HepG2 (cell line): Measurements from ENCODE around the gene NOTUM. TPM values are rescaled to one million over a fixed set of nuclear protein-coding genes. Genes with fewer than 3 reads are reported as not detected.
A peak's percentile ranks its signal among the peaks of the same experiment; 100 is the strongest.

Experiments
- BRCA1 ChIP-seq: sonication (generic); formaldehyde crosslinking; IDR thresholded peaks from 2 replicates; pipeline ENCODE4 v1.4.0; 2020; ENCODE audit warnings: missing genetic modification reagents
- CHCHD3 ChIP-seq: sonication (generic); formaldehyde crosslinking; IDR thresholded peaks from 2 replicates; pipeline ENCODE4 v1.8.0; 2022; ENCODE audit warnings: mild to moderate bottlenecking, missing genetic modification reagents, moderate library complexity
- FOSL1 ChIP-seq: sonication (generic); formaldehyde crosslinking; IDR thresholded peaks from 2 replicates; pipeline ENCODE4 v1.9.0; 2021; ENCODE audit warnings: missing genetic modification reagents, borderline replicate concordance
- FOSL2 ChIP-seq: sonication (generic); formaldehyde crosslinking; IDR thresholded peaks from 2 replicates; pipeline ENCODE4 v1.4.0; 2020; ENCODE audit warnings: missing genetic modification reagents
- GABPB1 ChIP-seq: IDR thresholded peaks from 2 replicates; pipeline ENCODE4 v1.6.1; 2016; ENCODE audit warnings: mild to moderate bottlenecking, missing genetic modification reagents, moderate library complexity, missing compliant biosample characterization
- HDAC6 ChIP-seq: fragments of 200-600 bp; sonication (generic); IDR thresholded peaks from 2 replicates; pipeline ENCODE4 v1.7.0; 2017; ENCODE audit warnings: mild to moderate bottlenecking, antibody characterized with exemption, low read length, low read depth
- KDM6A ChIP-seq: IDR thresholded peaks from 2 replicates; pipeline ENCODE4 v1.6.1; 2016; ENCODE audit warnings: low read depth
- PBX3 ChIP-seq: sonication (generic); formaldehyde crosslinking; IDR thresholded peaks from 2 replicates; pipeline ENCODE4 v1.8.1; 2023; ENCODE audit warnings: missing genetic modification reagents, inconsistent platforms, borderline replicate concordance
- POLR2AphosphoS2 ChIP-seq: IDR thresholded peaks from 2 replicates; pipeline ENCODE4 v1.6.1; 2011; ENCODE audit warnings: low read depth, low read length, improper control_type of control experiment
- RARA ChIP-seq: IDR thresholded peaks from 2 replicates; pipeline ENCODE4 v1.6.1; 2016; ENCODE audit warnings: missing genetic modification reagents, missing compliant biosample characterization
- SCMH1 ChIP-seq: sonication (generic); formaldehyde crosslinking; IDR thresholded peaks from 2 replicates; pipeline ENCODE4 v1.9.0; 2021; ENCODE audit warnings: missing genetic modification reagents, mild to moderate bottlenecking, borderline replicate concordance
- SOX6 ChIP-seq, 2 experiments: fragments of 450-650 bp in 1 of 2; sonication (generic) in 1 of 2; formaldehyde crosslinking in 1 of 2; IDR thresholded peaks; 2 replicates each; pipeline versions ENCODE4 v1.4.0 to v1.6.1; 2017 to 2020; ENCODE audit warnings: antibody characterized with exemption in 1 of 2, mild to moderate bottlenecking in 1 of 2, missing genetic modification reagents in 1 of 2
- TFAP4 ChIP-seq: sonication (generic); IDR thresholded peaks from 2 replicates; pipeline ENCODE4 v1.6.1; 2016; ENCODE audit warnings: low read depth, borderline replicate concordance
- TFDP1 ChIP-seq: IDR thresholded peaks from 2 replicates; pipeline ENCODE4 v1.6.1; 2016; ENCODE audit warnings: missing compliant biosample characterization, missing genetic modification reagents, borderline replicate concordance
- ZBTB39 ChIP-seq: sonication (generic); formaldehyde crosslinking; IDR thresholded peaks from 2 replicates; pipeline ENCODE4 v1.5.0; 2020; ENCODE audit warnings: missing genetic modification reagents
- ZMAT5 ChIP-seq: sonication (generic); formaldehyde crosslinking; IDR thresholded peaks from 2 replicates; pipeline ENCODE4 v1.5.0; 2020; ENCODE audit warnings: mild to moderate bottlenecking, low read depth, missing genetic modification reagents, borderline replicate concordance
- ZNF639 ChIP-seq: conservative IDR thresholded peaks from 2 replicates; pipeline ENCODE4 v1.6.1; 2018; ENCODE audit warnings: missing genetic modification reagents
- ZNF766 ChIP-seq: sonication (generic); formaldehyde crosslinking; IDR thresholded peaks from 2 replicates; pipeline ENCODE4 v1.5.0; 2020; ENCODE audit warnings: missing genetic modification reagents, borderline replicate concordance
- ZSCAN5A ChIP-seq: sonication (generic); formaldehyde crosslinking; IDR thresholded peaks from 2 replicates; pipeline ENCODE4 v1.8.0; 2022; ENCODE audit warnings: mild to moderate bottlenecking, missing genetic modification reagents, borderline replicate concordance
- polyA plus RNA-seq, 8 experiments: library from polyadenylated mRNA; depleted of rRNA in 3 of 8; stranded (reverse) in 7 of 8; unstranded in 1 of 8; fragments of >200 nt; fragmentation: Illumina TruSeq in 4 of 8; extraction: Trizol in 4 of 8; gene quantifications; 2 replicates each; pipeline versions ENCODE4 v1.2.1 to v1.2.3, GENCODE V29; 2011 to 2016; ENCODE audit warnings: low read depth in 4 of 8, missing spikeins in 1 of 8, mixed read lengths in 1 of 8; ENCODE audit not compliant: insufficient read depth in 1 of 8
- total RNA-seq, 5 experiments: library from RNA; depleted of rRNA; stranded (reverse); fragments of >200 nt; fragmentation: Illumina TruSeq; extraction: Trizol; gene quantifications; 2 replicates each; pipeline ENCODE4 v1.2.3, GENCODE V29; 2016; ENCODE audit warnings: low read depth in 1 of 5

The NOTUM gene
- total and polyA plus RNA-seq, 2 of the 13 experiments (the other 11 are each of a cell fraction or from before 2014, with no cell fraction given) = 150 to 160 TPM

- peak; percentile 24; the same call in 1 of the 2 replicates for TF ChIP-seq TFAP4
- TF ChIP-seq RARA (CRISPR knock-in tag) = no peak
- TF ChIP-seq POLR2AphosphoS2 = no peak
- TF ChIP-seq SCMH1 (CRISPR knock-in tag) = no peak
- no peak for TF ChIP-seq ZBTB39 (CRISPR knock-in tag)
- 0 out of 2 replicates have a peak, but pooled peaks have one; percentile 74 for TF ChIP-seq ZSCAN5A (CRISPR knock-in tag)
- TF ChIP-seq SOX6 (IDR thresholded peaks at IDR 0.05) = no peak
- TF ChIP-seq SOX6 (CRISPR knock-in tag; IDR thresholded peaks at IDR 0.05) = peak; percentile 63
- TF ChIP-seq GABPB1 = peak; percentile 91
- peak; percentile 99 for TF ChIP-seq ZNF639 (CRISPR knock-in tag)
- TF ChIP-seq FOSL2 (CRISPR knock-in tag) = peak; percentile 26
- no peak for TF ChIP-seq CHCHD3 (CRISPR knock-in tag)
- TF ChIP-seq ZMAT5 (CRISPR knock-in tag) = no peak
- no peak for TF ChIP-seq ZNF766 (CRISPR knock-in tag)
- TF ChIP-seq PBX3 (CRISPR knock-in tag) = peak; percentile 15; the same call in 1 of the 2 replicates
- TF ChIP-seq BRCA1 (CRISPR knock-in tag) = no peak
- no peak for TF ChIP-seq HDAC6
- TF ChIP-seq TFDP1 = no peak; the same call in 1 of the 2 replicates
- TF ChIP-seq FOSL1 (CRISPR knock-in tag) = no peak
- TF ChIP-seq KDM6A (CRISPR knock-in tag) = no peak
These were observed 16.3 kb upstream of the NOTUM start, which contains the start of gene ASPSCR1 (continued) for GRCh38 chr17:81977211-81977808.
